Fibroblast of lung (primary cell): ENCODE data around the gene CERS3.

ENCODE experiments used
- CTCF ChIP-seq, 2 donors: IDR thresholded peaks in 1 of 2; conservative IDR thresholded peaks in 1 of 2; 1 replicate in 1 of 2; 2 replicates in 1 of 2; pipeline ENCODE4 v1.5.1; 2011 to 2012; ENCODE audit warnings: low read length in 2 of 2, control low read depth in 1 of 2, inconsistent platforms in 1 of 2, low read depth in 1 of 2, mild to moderate bottlenecking in 1 of 2
- EZH2 ChIP-seq: IDR thresholded peaks from 2 replicates; pipeline ENCODE4 v1.5.1; 2012; ENCODE audit warnings: low read length, control low read depth, mild to moderate bottlenecking; ENCODE audit errors: missing control alignments

GRCh38 chr15:100570275-100570674, 41.5 kb upstream of the CERS3 start:
- TF ChIP-seq CTCF (conservative IDR thresholded peaks at IDR 0.05 in 1 of 2, IDR thresholded peaks at IDR 0.05 in 1 of 2; ENCODE audit: low read depth in 1 of 2, low read length in 2 of 2) (no peak), EZH2 (no peak)
